Calu3 (cell line): ENCODE data around the gene OSTC. TPM values are rescaled to one million over a fixed set of nuclear protein-coding genes. Genes with fewer than 3 reads are reported as not detected.
A peak's percentile ranks its signal among the peaks of the same experiment; 100 is the strongest.

Experiments
- BruUV-seq: library from RNA; stranded (reverse); fragments of 400-500 nt; replicated peaks from 2 replicates; lab custom pipeline; 2021; lab: Mats Ljungman, UMichigan
- CTCF ChIA-PET: fragments of 300-600 bp; sonication (Branson Sonifier 250); formaldehyde crosslinking; loops from one replicate; lab custom pipeline; 2022; ENCODE audit warnings: antibody characterized with exemption; lab: Charles Lee
- DNase-seq: peaks from one replicate; pipeline ENCODE4 v3.0.0; 2022
- H3K27ac Mint-ChIP-seq: one replicate; pipeline ENCODE4 v1.8.0; 2022; ENCODE audit warnings: mixed read lengths; ENCODE audit not compliant: unreplicated experiment
- H3K27me3 Mint-ChIP-seq: one replicate; pipeline ENCODE4 v1.8.0; 2022; ENCODE audit warnings: mixed read lengths; ENCODE audit not compliant: unreplicated experiment
- H3K36me3 Mint-ChIP-seq: one replicate; pipeline ENCODE4 v1.8.0; 2022; ENCODE audit warnings: mild to moderate bottlenecking, moderate library complexity, mixed read lengths; ENCODE audit not compliant: insufficient read depth, unreplicated experiment
- H3K4me1 Mint-ChIP-seq: one replicate; pipeline ENCODE4 v1.8.0; 2022; ENCODE audit warnings: mild to moderate bottlenecking, low read depth, mixed read lengths; ENCODE audit not compliant: unreplicated experiment
- H3K4me3 Mint-ChIP-seq: one replicate; pipeline ENCODE4 v1.8.0; 2022; ENCODE audit warnings: mild to moderate bottlenecking, low read depth, moderate library complexity, mixed read lengths; ENCODE audit not compliant: unreplicated experiment
- H3K9me3 Mint-ChIP-seq: one replicate; pipeline ENCODE4 v1.8.0; 2022; ENCODE audit warnings: low read depth, mixed read lengths; ENCODE audit not compliant: unreplicated experiment
- intact Hi-C: fragments of 100-400 bp; cut with micrococcal nuclease; formaldehyde crosslinking; loops from one replicate; pipeline ENCODE4 v1.10.0; 2022; ENCODE audit not compliant: unreplicated experiment
- total RNA-seq: library from RNA; stranded (reverse); gene quantifications from 2 replicates; pipeline ENCODE4 v1.2.3, GENCODE V29; 2022
- TF ChIP-seq, protein P1 (sequence below): fragments of 200-600 bp; IDR thresholded peaks from one replicate; pipeline ENCODE4 v1.8.0; 2022; ENCODE audit warnings: antibody characterized with exemption; ENCODE audit not compliant: unreplicated experiment

OSTC gene
- total RNA-seq, 1 experiment from 2014 or later, result 82.7 TPM

DNA sequence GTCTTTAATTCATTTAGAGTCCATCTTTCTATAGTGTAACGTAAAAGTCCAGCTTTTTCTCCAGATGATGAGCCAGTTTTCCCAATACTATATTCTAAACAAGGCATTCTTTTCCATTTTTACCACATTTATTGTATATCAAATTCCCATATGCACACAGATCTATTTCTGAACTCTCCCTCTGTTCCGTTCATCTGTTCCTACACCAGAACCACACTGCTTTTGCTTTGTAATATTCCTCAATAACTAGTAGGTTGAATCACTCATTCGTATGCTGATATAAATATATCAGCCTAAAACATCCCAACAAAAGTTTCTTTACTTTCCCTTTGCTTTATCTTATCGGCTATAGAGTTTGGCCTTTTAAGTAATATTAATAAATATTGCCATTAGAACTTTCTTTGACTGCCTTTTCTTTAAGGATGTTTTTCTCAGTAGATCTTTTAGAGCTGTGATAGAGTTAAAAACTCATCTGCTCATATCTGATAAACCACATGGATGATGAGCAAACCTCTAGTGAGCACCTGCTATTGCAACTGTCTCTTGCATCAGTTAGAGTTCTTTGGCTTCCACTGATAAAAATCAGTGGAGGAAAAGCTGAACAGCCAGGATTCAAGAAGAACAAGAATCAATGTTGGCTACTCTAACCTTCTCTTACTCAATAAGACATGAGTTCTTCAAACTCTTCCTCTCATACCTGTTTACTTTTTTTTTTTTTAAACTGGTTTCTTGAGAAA is 43.2 kb upstream of the OSTC start:
- CTCF ChIA-PET, result no interaction called here
- H3K36me3 Mint-ChIP-seq, result no peaks in the 10 kb centered on the region
- BruUV-seq, result no TSS peak
- TF ChIP-seq, protein P1, sequence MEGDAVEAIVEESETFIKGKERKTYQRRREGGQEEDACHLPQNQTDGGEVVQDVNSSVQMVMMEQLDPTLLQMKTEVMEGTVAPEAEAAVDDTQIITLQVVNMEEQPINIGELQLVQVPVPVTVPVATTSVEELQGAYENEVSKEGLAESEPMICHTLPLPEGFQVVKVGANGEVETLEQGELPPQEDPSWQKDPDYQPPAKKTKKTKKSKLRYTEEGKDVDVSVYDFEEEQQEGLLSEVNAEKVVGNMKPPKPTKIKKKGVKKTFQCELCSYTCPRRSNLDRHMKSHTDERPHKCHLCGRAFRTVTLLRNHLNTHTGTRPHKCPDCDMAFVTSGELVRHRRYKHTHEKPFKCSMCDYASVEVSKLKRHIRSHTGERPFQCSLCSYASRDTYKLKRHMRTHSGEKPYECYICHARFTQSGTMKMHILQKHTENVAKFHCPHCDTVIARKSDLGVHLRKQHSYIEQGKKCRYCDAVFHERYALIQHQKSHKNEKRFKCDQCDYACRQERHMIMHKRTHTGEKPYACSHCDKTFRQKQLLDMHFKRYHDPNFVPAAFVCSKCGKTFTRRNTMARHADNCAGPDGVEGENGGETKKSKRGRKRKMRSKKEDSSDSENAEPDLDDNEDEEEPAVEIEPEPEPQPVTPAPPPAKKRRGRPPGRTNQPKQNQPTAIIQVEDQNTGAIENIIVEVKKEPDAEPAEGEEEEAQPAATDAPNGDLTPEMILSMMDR, result no peak
- peaks cover under 1% of the 10 kb centered on the region for H3K4me1 Mint-ChIP-seq
- no peak overlapping the region for H3K27ac Mint-ChIP-seq
- H3K27me3 Mint-ChIP-seq, result no peaks in the 10 kb centered on the region
- no peaks in the 10 kb centered on the region for H3K9me3 Mint-ChIP-seq
- H3K4me3 Mint-ChIP-seq, result no peak overlapping the region
- intact Hi-C loops, result no loop called here
- no peak for DNase-seq

DNA sequence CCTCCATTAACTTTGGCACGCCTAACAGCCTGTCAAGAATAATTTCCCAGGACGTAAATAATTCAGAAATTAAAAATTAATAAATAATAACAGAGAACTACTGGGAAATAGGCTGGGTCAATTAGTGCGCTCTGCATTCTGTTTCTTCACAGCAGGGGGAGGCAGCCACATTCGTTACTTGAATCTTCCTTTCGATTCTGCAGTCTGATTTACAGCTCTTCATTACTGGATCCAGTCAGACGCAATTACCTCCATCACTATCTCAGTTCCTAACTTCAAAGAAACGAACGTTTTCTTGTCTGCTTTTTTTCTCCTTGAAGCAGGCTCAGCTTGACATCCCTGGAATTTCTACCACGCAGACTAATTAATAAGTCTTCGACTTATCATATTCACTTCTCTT is 39.0 kb upstream of the OSTC start:
- Mint-ChIP-seq H3K27ac (no peak overlapping the region), H3K36me3 (no peaks in the 10 kb centered on the region), H3K9me3 (peaks cover 2% of the 10 kb centered on the region), H3K4me1 (no peaks in the 10 kb centered on the region), H3K4me3 (no peak overlapping the region), H3K27me3 (no peaks in the 10 kb centered on the region)
- BruUV-seq, result no TSS peak
- TF ChIP-seq, protein P1, result no peak
- CTCF ChIA-PET, result no interaction called here
- intact Hi-C loops, result no loop called here
- DNase-seq, result no peak

DNA sequence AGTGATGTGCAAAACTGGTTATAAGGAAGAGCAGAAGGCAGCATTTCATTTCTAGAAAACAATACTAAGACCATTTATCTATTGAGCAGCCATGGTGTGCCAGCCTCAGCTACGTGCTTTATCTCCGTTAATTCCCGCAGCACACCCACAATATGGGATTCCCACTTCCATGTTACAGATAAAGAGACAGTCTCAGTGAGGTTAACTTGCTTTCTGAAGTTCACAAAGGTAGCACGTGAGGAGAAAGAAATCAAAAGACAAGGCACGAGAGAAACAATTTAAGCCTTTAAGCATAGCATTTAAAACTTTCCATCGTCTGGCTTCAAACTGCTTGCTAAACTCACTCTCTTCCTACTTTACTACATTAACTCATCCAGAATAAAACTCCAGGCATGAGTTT is 38.0 kb upstream of the OSTC start:
- TF ChIP-seq, protein P1, result no peak
- no peak for DNase-seq
- CTCF ChIA-PET, result no interaction called here
- Mint-ChIP-seq H3K9me3 (peaks cover 2% of the 10 kb centered on the region), H3K27me3 (no peaks in the 10 kb centered on the region), H3K4me3 (no peak overlapping the region), H3K27ac (no peak overlapping the region), H3K4me1 (no peaks in the 10 kb centered on the region), H3K36me3 (no peaks in the 10 kb centered on the region)
- intact Hi-C loops, result no loop called here
- no TSS peak for BruUV-seq

DNA sequence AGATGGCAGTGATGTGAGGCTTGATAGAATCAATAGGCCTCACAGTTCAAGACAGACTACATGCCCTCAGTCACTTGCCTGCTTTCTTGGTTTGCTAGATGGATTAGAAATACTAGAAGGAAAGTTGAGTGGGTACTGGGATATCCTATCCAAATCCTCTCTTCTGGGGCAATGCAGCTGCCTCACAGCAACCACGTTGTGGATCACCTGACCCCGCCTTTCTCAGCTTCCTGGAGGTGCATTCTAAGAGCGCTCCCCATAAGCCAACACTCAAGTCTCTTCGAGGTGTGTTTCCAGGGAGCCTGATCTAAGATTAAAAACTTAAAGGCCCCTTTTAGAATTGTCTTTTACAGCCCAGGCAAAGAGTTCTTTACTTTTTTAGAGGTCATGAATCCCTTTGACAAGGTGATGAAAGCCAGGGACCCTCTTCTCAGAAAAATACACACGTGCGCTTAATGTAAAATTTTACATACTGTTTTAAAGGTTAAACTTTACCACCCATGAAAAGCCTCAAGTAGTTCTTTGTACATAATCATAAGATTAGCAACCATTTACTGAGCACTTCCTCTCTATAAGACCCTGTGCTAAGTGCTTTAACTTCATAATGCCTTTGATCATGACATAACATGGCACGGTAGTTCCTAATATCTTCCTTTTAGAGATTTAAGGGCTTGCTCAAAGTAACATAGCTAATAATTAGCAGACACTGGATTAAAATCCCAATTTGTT is 30.9 kb upstream of the OSTC start:
- Mint-ChIP-seq H3K4me3 (peak overlapping the region; percentile 85), H3K4me1 (peaks cover 27% of the 10 kb centered on the region), H3K27me3 (no peaks in the 10 kb centered on the region), H3K36me3 (peaks cover 46% of the 10 kb centered on the region), H3K27ac (peak overlapping the region; percentile 98), H3K9me3 (peaks cover 2% of the 10 kb centered on the region)
- DNase-seq, result no peak
- BruUV-seq, result TSS peak; percentile 82
- CTCF ChIA-PET, result no interaction called here
- intact Hi-C loops, result no loop called here
- TF ChIP-seq, protein P1, result no peak
